Measurements from ENCODE around the gene MYO3B.

DNA sequence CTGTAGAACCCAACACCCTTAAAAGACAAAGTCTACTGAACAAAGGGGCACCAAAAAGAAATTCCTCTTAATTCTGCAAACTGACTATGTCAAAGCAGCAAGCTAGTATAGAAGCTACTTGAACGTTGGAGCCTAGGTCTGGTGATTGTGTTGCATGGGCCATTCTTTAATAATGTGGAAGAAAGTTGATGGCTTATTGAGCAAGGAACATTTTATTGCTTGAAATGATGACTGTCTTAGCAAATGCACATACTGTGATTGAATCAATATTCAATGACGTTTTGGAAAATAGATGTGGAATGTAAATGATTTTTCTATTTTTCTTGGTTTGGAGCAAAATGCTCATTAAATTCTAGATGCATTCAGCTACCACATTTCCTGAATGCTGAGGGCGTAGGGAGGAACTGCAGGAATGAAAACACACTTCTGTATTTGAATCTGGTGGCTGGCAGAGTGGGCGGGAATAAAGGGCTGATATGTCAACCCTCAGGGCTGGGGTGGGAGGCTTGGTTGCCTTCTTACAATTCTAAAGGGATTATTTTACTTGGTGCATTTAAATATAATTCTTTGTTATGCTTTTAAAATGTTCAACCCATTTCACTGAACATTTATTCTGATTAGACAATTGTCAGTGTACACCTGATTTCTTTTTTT is 26.5 kb downstream of the MYO3B start:
- TF ChIP-seq POLR2AphosphoS2 (conservative IDR thresholded peaks at IDR 0.05; ENCODE audit: low read length) (no peak), POLR2A (IDR thresholded peaks at IDR 0.05; ENCODE audit: low read length) (no peak), RARB (CRISPR knock-in tag; IDR thresholded peaks at IDR 0.05) (no peak), ZFP36 (IDR thresholded peaks at IDR 0.05; ENCODE audit: borderline replicate concordance, partially characterized antibody) (no peak)
- TF ChIP-seq, protein P1, sequence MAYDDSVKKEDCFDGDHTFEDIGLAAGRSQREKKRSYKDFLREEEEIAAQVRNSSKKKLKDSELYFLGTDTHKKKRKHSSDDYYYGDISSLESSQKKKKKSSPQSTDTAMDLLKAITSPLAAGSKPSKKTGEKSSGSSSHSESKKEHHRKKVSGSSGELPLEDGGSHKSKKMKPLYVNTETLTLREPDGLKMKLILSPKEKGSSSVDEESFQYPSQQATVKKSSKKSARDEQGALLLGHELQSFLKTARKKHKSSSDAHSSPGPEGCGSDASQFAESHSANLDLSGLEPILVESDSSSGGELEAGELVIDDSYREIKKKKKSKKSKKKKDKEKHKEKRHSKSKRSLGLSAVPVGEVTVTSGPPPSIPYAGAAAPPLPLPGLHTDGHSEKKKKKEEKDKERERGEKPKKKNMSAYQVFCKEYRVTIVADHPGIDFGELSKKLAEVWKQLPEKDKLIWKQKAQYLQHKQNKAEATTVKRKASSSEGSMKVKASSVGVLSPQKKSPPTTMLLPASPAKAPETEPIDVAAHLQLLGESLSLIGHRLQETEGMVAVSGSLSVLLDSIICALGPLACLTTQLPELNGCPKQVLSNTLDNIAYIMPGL (CRISPR knock-in tag; IDR thresholded peaks at IDR 0.05; ENCODE audit: borderline replicate concordance): no peak
- TF ChIP-seq, protein P2, sequence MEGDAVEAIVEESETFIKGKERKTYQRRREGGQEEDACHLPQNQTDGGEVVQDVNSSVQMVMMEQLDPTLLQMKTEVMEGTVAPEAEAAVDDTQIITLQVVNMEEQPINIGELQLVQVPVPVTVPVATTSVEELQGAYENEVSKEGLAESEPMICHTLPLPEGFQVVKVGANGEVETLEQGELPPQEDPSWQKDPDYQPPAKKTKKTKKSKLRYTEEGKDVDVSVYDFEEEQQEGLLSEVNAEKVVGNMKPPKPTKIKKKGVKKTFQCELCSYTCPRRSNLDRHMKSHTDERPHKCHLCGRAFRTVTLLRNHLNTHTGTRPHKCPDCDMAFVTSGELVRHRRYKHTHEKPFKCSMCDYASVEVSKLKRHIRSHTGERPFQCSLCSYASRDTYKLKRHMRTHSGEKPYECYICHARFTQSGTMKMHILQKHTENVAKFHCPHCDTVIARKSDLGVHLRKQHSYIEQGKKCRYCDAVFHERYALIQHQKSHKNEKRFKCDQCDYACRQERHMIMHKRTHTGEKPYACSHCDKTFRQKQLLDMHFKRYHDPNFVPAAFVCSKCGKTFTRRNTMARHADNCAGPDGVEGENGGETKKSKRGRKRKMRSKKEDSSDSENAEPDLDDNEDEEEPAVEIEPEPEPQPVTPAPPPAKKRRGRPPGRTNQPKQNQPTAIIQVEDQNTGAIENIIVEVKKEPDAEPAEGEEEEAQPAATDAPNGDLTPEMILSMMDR (IDR thresholded peaks at IDR 0.05): no peak
- TF ChIP-seq, protein P3, sequence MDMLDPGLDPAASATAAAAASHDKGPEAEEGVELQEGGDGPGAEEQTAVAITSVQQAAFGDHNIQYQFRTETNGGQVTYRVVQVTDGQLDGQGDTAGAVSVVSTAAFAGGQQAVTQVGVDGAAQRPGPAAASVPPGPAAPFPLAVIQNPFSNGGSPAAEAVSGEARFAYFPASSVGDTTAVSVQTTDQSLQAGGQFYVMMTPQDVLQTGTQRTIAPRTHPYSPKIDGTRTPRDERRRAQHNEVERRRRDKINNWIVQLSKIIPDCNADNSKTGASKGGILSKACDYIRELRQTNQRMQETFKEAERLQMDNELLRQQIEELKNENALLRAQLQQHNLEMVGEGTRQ (IDR thresholded peaks at IDR 0.05): no peak
- TF ChIP-seq, protein P4, sequence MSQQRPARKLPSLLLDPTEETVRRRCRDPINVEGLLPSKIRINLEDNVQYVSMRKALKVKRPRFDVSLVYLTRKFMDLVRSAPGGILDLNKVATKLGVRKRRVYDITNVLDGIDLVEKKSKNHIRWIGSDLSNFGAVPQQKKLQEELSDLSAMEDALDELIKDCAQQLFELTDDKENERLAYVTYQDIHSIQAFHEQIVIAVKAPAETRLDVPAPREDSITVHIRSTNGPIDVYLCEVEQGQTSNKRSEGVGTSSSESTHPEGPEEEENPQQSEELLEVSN (IDR thresholded peaks at IDR 0.05; ENCODE audit: borderline replicate concordance, low read depth): no peak
